K562 (cell line): ENCODE results near the gene PKDREJ.
A peak's percentile ranks its signal among the peaks of the same experiment; 100 is the strongest.

Experiments
- CBFB ChIP-seq: sonication (generic); formaldehyde crosslinking; IDR thresholded peaks from 2 replicates; pipeline ENCODE4 v1.4.0; 2020; ENCODE audit warnings: mild to moderate bottlenecking, missing genetic modification reagents
- CGGBP1 ChIP-seq: fragments of 250-450 bp; sonication (Bioruptor Pico); IDR thresholded peaks from 2 replicates; pipeline ENCODE4 v1.9.0; 2021; ENCODE audit warnings: mild to moderate bottlenecking
- CTCF ChIP-seq, 3 experiments: IDR thresholded peaks in 2 of 3; conservative IDR thresholded peaks in 1 of 3; 2 replicates each; pipeline ENCODE4 v1.5.1; 2011 to 2012; ENCODE audit warnings: low read length in 3 of 3, mild to moderate bottlenecking in 3 of 3, control low read depth in 2 of 3, improper control_type of control experiment in 1 of 3, inconsistent platforms in 1 of 3, low read depth in 1 of 3, mixed read lengths in 1 of 3, moderate library complexity in 1 of 3; ENCODE audit not compliant: insufficient read depth in 2 of 3
- E2F5 ChIP-seq: sonication (generic); formaldehyde crosslinking; IDR thresholded peaks from 2 replicates; pipeline ENCODE4 v1.8.0; 2022; ENCODE audit warnings: mild to moderate bottlenecking, missing genetic modification reagents
- ETS1 ChIP-seq: conservative IDR thresholded peaks from 2 replicates; pipeline ENCODE4 v1.6.1; 2011; ENCODE audit warnings: low read depth, mild to moderate bottlenecking, low read length; ENCODE audit not compliant: control insufficient read depth
- HMGXB4 ChIP-seq: sonication (generic); formaldehyde crosslinking; IDR thresholded peaks from 2 replicates; pipeline ENCODE4 v1.8.1; 2023; ENCODE audit warnings: mild to moderate bottlenecking, missing genetic modification reagents
- MXI1 ChIP-seq: IDR thresholded peaks from 2 replicates; pipeline ENCODE4 v1.6.1; 2011; ENCODE audit warnings: low read depth, mild to moderate bottlenecking, improper control_type of control experiment, low read length
- NBN ChIP-seq: fragments of 450-650 bp; IDR thresholded peaks from 2 replicates; pipeline ENCODE4 v1.6.1; 2016; ENCODE audit warnings: low read depth, mild to moderate bottlenecking
- POLR2A ChIP-seq: fragments of 450-650 bp; conservative IDR thresholded peaks from 2 replicates; pipeline ENCODE4 v1.6.1; 2016
- POLR2AphosphoS2 ChIP-seq: IDR thresholded peaks from 2 replicates; pipeline ENCODE4 v1.6.1; 2012; ENCODE audit warnings: low read length, improper control_type of control experiment
- RAD21 ChIP-seq, 2 experiments: fragments of 250-450 bp in 1 of 2; fragments of 450-650 bp in 1 of 2; sonication (Bioruptor Pico) in 1 of 2; formaldehyde crosslinking in 1 of 2; IDR thresholded peaks in 1 of 2; conservative IDR thresholded peaks in 1 of 2; 2 replicates each; pipeline versions ENCODE4 v1.4.0 to v1.8.0; 2020 to 2022; ENCODE audit warnings: mild to moderate bottlenecking in 2 of 2, moderate library complexity in 1 of 2
- SAP30 ChIP-seq: fragments of 200-600 bp; sonication (generic); IDR thresholded peaks from 2 replicates; pipeline ENCODE4 v1.6.1; 2012; ENCODE audit warnings: borderline replicate concordance, low read depth, mild to moderate bottlenecking, moderate library complexity, low read length, control low read depth, inconsistent platforms; ENCODE audit not compliant: insufficient read depth, poor library complexity, severe bottlenecking
- ZBTB11 ChIP-seq, 3 experiments: fragments of 200-800 bp in 1 of 3; fragments of 250-450 bp in 1 of 3; fragments of 450-650 bp in 1 of 3; sonication (Bioruptor Pico) in 1 of 3; sonication (Bioruptor generic) in 1 of 3; formaldehyde crosslinking in 1 of 3; IDR thresholded peaks; 2 replicates each; pipeline versions ENCODE4 v1.6.1 to v1.8.0; 2016 to 2022; ENCODE audit warnings: mild to moderate bottlenecking in 2 of 3, missing genetic modification characterization in 2 of 3, missing compliant biosample characterization in 1 of 3, moderate library complexity in 1 of 3

GRCh38 chr22:46267431-46268279 is 4.5 kb upstream of the PKDREJ start, which contains the start of gene TTC38:
- TF ChIP-seq CTCF (IDR thresholded peaks at IDR 0.05 in 2 of 3, conservative IDR thresholded peaks at IDR 0.05 in 1 of 3; ENCODE audit: insufficient read depth in 2 of 3, low read depth in 1 of 3, low read length in 3 of 3) (no peak), E2F5 (CRISPR knock-in tag) (no peak), POLR2A (peak; percentile 75), MXI1 (no peak), NBN (no peak), CGGBP1 (CRISPR knock-in tag) (no peak), ETS1 (no peak), HMGXB4 (CRISPR knock-in tag) (no peak), RAD21 (CRISPR knock-in tag; conservative IDR thresholded peaks at IDR 0.05 in 1 of 2, IDR thresholded peaks at IDR 0.05 in 1 of 2) (no peak), SAP30 (peak; percentile 35), POLR2AphosphoS2 (no peak), ZBTB11 (CRISPR knock-in tag; IDR thresholded peaks at IDR 0.05) (no peak), CBFB (CRISPR knock-in tag) (no peak)
